H9 (cell line): ENCODE results near the gene MYLK. TPM values are rescaled to one million over a fixed set of nuclear protein-coding genes. Genes with fewer than 3 reads are reported as not detected.
A peak's percentile ranks its signal among the peaks of the same experiment; 100 is the strongest.

Experiments
- DNase-seq: peaks from one replicate; pipeline ENCODE4 v3.0.0-alpha.2; 2017
- H2AFZ ChIP-seq: one replicate; pipeline ENCODE4 v1.6.1; 2013; ENCODE audit warnings: mild to moderate bottlenecking, low read length, control low read depth, moderate library complexity
- H2AK5ac ChIP-seq: 2 replicates; pipeline ENCODE4 v1.6.1; 2013; ENCODE audit warnings: low read length, control low read depth, mixed read lengths; ENCODE audit not compliant: insufficient read length
- H2BK120ac ChIP-seq: one replicate; pipeline ENCODE4 v1.6.1; 2013; ENCODE audit warnings: low read depth, mild to moderate bottlenecking, low read length, control low read depth, inconsistent platforms; ENCODE audit not compliant: poor library complexity, severe bottlenecking
- H2BK12ac ChIP-seq: 2 replicates; pipeline ENCODE4 v1.6.1; 2013; ENCODE audit warnings: low read length, control low read depth, mixed read lengths, low read depth; ENCODE audit not compliant: insufficient read length
- H2BK15ac ChIP-seq: 2 replicates; pipeline ENCODE4 v1.6.1; 2013; ENCODE audit warnings: low read depth, low read length, control low read depth
- H2BK20ac ChIP-seq: one replicate; pipeline ENCODE4 v1.6.1; 2013; ENCODE audit warnings: low read depth, mild to moderate bottlenecking, low read length, control low read depth, inconsistent platforms; ENCODE audit not compliant: poor library complexity, severe bottlenecking
- H2BK5ac ChIP-seq: 2 replicates; pipeline ENCODE4 v1.6.1; 2013; ENCODE audit warnings: low read length, control low read depth, mixed read lengths; ENCODE audit not compliant: insufficient read length
- H3K14ac ChIP-seq: 2 replicates; pipeline ENCODE4 v1.6.1; 2013; ENCODE audit warnings: low read length, control low read depth; ENCODE audit not compliant: insufficient read depth
- H3K18ac ChIP-seq: 2 replicates; pipeline ENCODE4 v1.6.1; 2013; ENCODE audit warnings: low read depth, mild to moderate bottlenecking, mixed read lengths, low read length, control low read depth; ENCODE audit not compliant: insufficient read length
- H3K23ac ChIP-seq: 2 replicates; pipeline ENCODE4 v1.6.1; 2013; ENCODE audit warnings: low read length, control low read depth, mixed read lengths, low read depth; ENCODE audit not compliant: insufficient read length
- H3K23me2 ChIP-seq: 2 replicates; pipeline ENCODE4 v1.6.1; 2013; ENCODE audit warnings: low read depth, mild to moderate bottlenecking, mixed read lengths, low read length, control low read depth; ENCODE audit not compliant: insufficient read length, poor library complexity, severe bottlenecking
- H3K27ac ChIP-seq: 2 replicates; pipeline ENCODE4 v1.5.1; 2013; ENCODE audit warnings: low read length, control low read depth, mixed read lengths, low read depth; ENCODE audit not compliant: insufficient read length
- H3K27me3 ChIP-seq: 2 replicates; pipeline ENCODE4 v1.6.1; 2013; ENCODE audit warnings: low read length, control low read depth, inconsistent platforms; ENCODE audit not compliant: insufficient read depth
- H3K4ac ChIP-seq: 2 replicates; pipeline ENCODE4 v1.6.1; 2013; ENCODE audit warnings: low read depth, mild to moderate bottlenecking, control low read depth, inconsistent platforms, low read length, moderate library complexity
- H3K4me1 ChIP-seq: 2 replicates; pipeline ENCODE4 v1.6.1; 2013; ENCODE audit warnings: low read length, control low read depth, inconsistent platforms; ENCODE audit not compliant: insufficient read depth
- H3K4me2 ChIP-seq: 2 replicates; pipeline ENCODE4 v1.6.1; 2013; ENCODE audit warnings: low read length, control low read depth, mixed read lengths; ENCODE audit not compliant: insufficient read length, insufficient read depth
- H3K56ac ChIP-seq: 2 replicates; pipeline ENCODE4 v1.6.1; 2013; ENCODE audit warnings: low read depth, mild to moderate bottlenecking, mixed read lengths, low read length, control low read depth; ENCODE audit not compliant: insufficient read length
- H3K79me1 ChIP-seq: 2 replicates; pipeline ENCODE4 v1.6.1; 2013; ENCODE audit warnings: low read depth, mild to moderate bottlenecking, moderate library complexity, low read length, control low read depth, inconsistent platforms; ENCODE audit not compliant: insufficient read depth, poor library complexity, severe bottlenecking
- H3K79me2 ChIP-seq: 2 replicates; pipeline ENCODE4 v1.6.1; 2013; ENCODE audit warnings: low read length, control low read depth, inconsistent platforms; ENCODE audit not compliant: insufficient read depth
- H3K9ac ChIP-seq: 2 replicates; pipeline ENCODE4 v1.6.1; 2013; ENCODE audit warnings: low read length, control low read depth, mixed read lengths; ENCODE audit not compliant: insufficient read length; ENCODE audit errors: extremely low read depth
- H3K9me3 ChIP-seq: one replicate; pipeline ENCODE4 v1.6.1; 2013; ENCODE audit warnings: low read depth, low read length, inconsistent platforms; ENCODE audit not compliant: control insufficient read depth
- H3T11ph ChIP-seq: one replicate; pipeline ENCODE4 v1.6.1; 2013; ENCODE audit warnings: mild to moderate bottlenecking, low read length, control low read depth, inconsistent platforms
- H4K20me1 ChIP-seq: one replicate; pipeline ENCODE4 v1.6.1; 2013; ENCODE audit not compliant: control insufficient read depth, insufficient read length, insufficient read depth
- H4K5ac ChIP-seq: 2 replicates; pipeline ENCODE4 v1.6.1; 2013; ENCODE audit warnings: low read depth, mild to moderate bottlenecking, mixed read lengths, low read length, control low read depth; ENCODE audit not compliant: insufficient read length
- H4K8ac ChIP-seq: replicated peaks from 2 replicates; pipeline ENCODE4 v1.6.1; 2013; ENCODE audit warnings: low read length, control low read depth, mixed read lengths, low read depth; ENCODE audit not compliant: insufficient read length
- H4K91ac ChIP-seq: 2 replicates; pipeline ENCODE4 v1.6.1; 2013; ENCODE audit warnings: low read depth, mild to moderate bottlenecking, moderate library complexity, mixed read lengths, low read length, control low read depth; ENCODE audit not compliant: insufficient read length
- H3K27ac Mint-ChIP-seq, 3 experiments: 2 replicates in 2 of 3; 3 replicates in 1 of 3; pipeline ENCODE4 v1.8.0; 2020 to 2021; ENCODE audit warnings: mixed read lengths in 3 of 3, mild to moderate bottlenecking in 1 of 3, moderate library complexity in 1 of 3
- H3K27me3 Mint-ChIP-seq: 2 replicates; pipeline ENCODE4 v1.8.0; 2021; ENCODE audit warnings: low read depth, mild to moderate bottlenecking, moderate library complexity, mixed read lengths
- H3K36me3 Mint-ChIP-seq, 3 experiments: 2 replicates in 2 of 3; 3 replicates in 1 of 3; pipeline ENCODE4 v1.8.0; 2020 to 2021; ENCODE audit warnings: low read depth in 3 of 3, mixed read lengths in 3 of 3; ENCODE audit not compliant: insufficient read depth in 1 of 3
- H3K4me1 Mint-ChIP-seq, 2 experiments: 2 replicates each; pipeline ENCODE4 v1.8.0; 2020; ENCODE audit warnings: mixed read lengths in 2 of 2
- H3K4me3 Mint-ChIP-seq, 2 experiments: 2 replicates in 1 of 2; 3 replicates in 1 of 2; pipeline ENCODE4 v1.8.0; 2020 to 2021; ENCODE audit warnings: mild to moderate bottlenecking in 2 of 2, mixed read lengths in 2 of 2, moderate library complexity in 1 of 2
- H3K9me3 Mint-ChIP-seq, 2 experiments: 2 replicates in 1 of 2; 3 replicates in 1 of 2; pipeline ENCODE4 v1.8.0; 2020; ENCODE audit warnings: mild to moderate bottlenecking in 2 of 2, mixed read lengths in 2 of 2, moderate library complexity in 1 of 2
- WGBS: extraction: QIAGEN DNeasy Blood & Tissue Kit; methylation state at CpG from one replicate; pipeline ENCODE4 v1.1.7; 2013; ENCODE audit warnings: missing lambda C conversion rate, low lambda C conversion rate, mixed read lengths; ENCODE audit not compliant: insufficient read length; ENCODE audit errors: extremely low coverage; 5-methylcytosine and 5-hydroxymethylcytosine counted together
- total RNA-seq: library from RNA; stranded (reverse); gene quantifications from 2 replicates; pipeline ENCODE4 v1.2.1, GENCODE V29; 2021
- TF ChIP-seq, protein P1 (sequence below): fragments of 200-600 bp; sonication (generic); conservative IDR thresholded peaks from 3 replicates; pipeline ENCODE4 v1.8.0; 2021; ENCODE audit warnings: antibody characterized with exemption, mild to moderate bottlenecking

The MYLK gene
- total RNA-seq, 1 experiment from 2014 or later, result 10.1 TPM

DNA sequence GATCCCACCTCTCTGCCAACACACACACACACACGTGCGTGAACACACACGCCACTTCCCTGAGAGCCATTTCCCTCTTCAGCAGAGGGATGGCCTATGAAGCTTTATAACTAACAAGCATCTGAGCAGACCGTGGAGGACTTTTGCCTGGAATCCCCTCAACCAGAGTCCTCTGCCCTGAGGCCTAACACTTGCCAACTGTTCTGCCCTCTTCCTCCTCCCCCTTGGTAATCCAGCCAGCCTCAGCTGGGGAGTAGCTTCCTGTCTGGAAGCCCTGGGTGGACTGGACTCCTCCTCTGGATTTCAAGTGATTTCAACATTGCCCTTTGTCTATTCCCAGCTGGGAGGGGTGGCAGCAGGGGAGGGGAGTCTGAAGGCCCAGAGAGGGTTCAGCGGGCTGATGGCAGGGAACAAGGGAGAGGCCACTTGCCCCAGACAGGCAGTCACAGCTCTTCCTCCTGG is 230.9 kb downstream of the MYLK start:
- H2BK120ac ChIP-seq, result no peak overlapping the region
- Mint-ChIP-seq H3K36me3 (peaks cover 9 to 19% (median 18%) of the 10 kb centered on the region in 3 experiments), H3K4me3 (no peak overlapping the region), H3K27ac (peak overlapping the region in 2 of 3 experiments; percentile 8 to 35; a peak in 2 of 7 replicates), H3K4me1 (peaks cover 15 to 18% of the 10 kb centered on the region in 2 experiments), H3K9me3 (peaks cover 7 to 8% of the 10 kb centered on the region in 2 experiments), H3K27me3 (no peaks in the 10 kb centered on the region; the same call in 1 of the 2 replicates)
- no peak overlapping the region for H3K4me2 ChIP-seq
- no peak overlapping the region for H4K8ac ChIP-seq
- H3K27ac ChIP-seq, result no peak overlapping the region
- H2BK12ac ChIP-seq, result no peak overlapping the region
- H2AK5ac ChIP-seq, result no peak overlapping the region
- no peak overlapping the region for H2BK15ac ChIP-seq
- no peak overlapping the region for H3K9ac ChIP-seq
- no peak for DNase-seq
- no peaks in the 10 kb centered on the region for H3K79me1 ChIP-seq
- no peak overlapping the region for H3T11ph ChIP-seq
- H3K4me1 ChIP-seq, result no peaks in the 10 kb centered on the region; the same call in 1 of the 2 replicates
- H2AFZ ChIP-seq, result no peak overlapping the region
- H2BK20ac ChIP-seq, result no peak overlapping the region
- no peak overlapping the region for H3K23ac ChIP-seq
- no peaks in the 10 kb centered on the region for H4K20me1 ChIP-seq
- no peak overlapping the region for H3K18ac ChIP-seq
- H2BK5ac ChIP-seq, result no peak overlapping the region
- peaks cover 6% of the 10 kb centered on the region for H3K9me3 ChIP-seq
- no peaks in the 10 kb centered on the region for H3K27me3 ChIP-seq
- H3K56ac ChIP-seq, result no peak overlapping the region
- H3K79me2 ChIP-seq, result no peaks in the 10 kb centered on the region
- no peaks in the 10 kb centered on the region for H3K23me2 ChIP-seq
- no peak overlapping the region for H4K91ac ChIP-seq
- TF ChIP-seq, protein P1, sequence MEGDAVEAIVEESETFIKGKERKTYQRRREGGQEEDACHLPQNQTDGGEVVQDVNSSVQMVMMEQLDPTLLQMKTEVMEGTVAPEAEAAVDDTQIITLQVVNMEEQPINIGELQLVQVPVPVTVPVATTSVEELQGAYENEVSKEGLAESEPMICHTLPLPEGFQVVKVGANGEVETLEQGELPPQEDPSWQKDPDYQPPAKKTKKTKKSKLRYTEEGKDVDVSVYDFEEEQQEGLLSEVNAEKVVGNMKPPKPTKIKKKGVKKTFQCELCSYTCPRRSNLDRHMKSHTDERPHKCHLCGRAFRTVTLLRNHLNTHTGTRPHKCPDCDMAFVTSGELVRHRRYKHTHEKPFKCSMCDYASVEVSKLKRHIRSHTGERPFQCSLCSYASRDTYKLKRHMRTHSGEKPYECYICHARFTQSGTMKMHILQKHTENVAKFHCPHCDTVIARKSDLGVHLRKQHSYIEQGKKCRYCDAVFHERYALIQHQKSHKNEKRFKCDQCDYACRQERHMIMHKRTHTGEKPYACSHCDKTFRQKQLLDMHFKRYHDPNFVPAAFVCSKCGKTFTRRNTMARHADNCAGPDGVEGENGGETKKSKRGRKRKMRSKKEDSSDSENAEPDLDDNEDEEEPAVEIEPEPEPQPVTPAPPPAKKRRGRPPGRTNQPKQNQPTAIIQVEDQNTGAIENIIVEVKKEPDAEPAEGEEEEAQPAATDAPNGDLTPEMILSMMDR, result no peak
- no peak overlapping the region; the same call in 1 of the 2 replicates for H3K14ac ChIP-seq
- H4K5ac ChIP-seq, result no peak overlapping the region
- WGBS, result no CpG with 5 or more reads among the region's 5 CpGs
- no peak overlapping the region for H3K4ac ChIP-seq
